Adipocyte (in vitro differentiated cells): ENCODE measurements around the gene OPCML.

Experiments
- DNase-seq: peaks from one replicate; pipeline ENCODE4 v3.0.0-alpha.2; 2015; ENCODE audit warnings: low read depth
- H3K27me3 ChIP-seq: replicated peaks from 2 replicates; pipeline ENCODE4 v1.7.0; 2013; ENCODE audit warnings: mild to moderate bottlenecking, low read length, moderate library complexity; ENCODE audit not compliant: control insufficient read depth, insufficient read depth
- H3K36me3 ChIP-seq: 2 replicates; pipeline ENCODE4 v1.7.0; 2013; ENCODE audit warnings: low read length, mild to moderate bottlenecking, moderate library complexity; ENCODE audit not compliant: control insufficient read depth, insufficient read depth, severe bottlenecking
- H3K4me1 ChIP-seq: 2 replicates; pipeline ENCODE4 v1.7.0; 2013; ENCODE audit warnings: mild to moderate bottlenecking, low read length, moderate library complexity; ENCODE audit not compliant: control insufficient read depth, insufficient read depth
- H3K4me3 ChIP-seq: 2 replicates; pipeline ENCODE4 v1.7.0; 2013; ENCODE audit warnings: mild to moderate bottlenecking, low read length, moderate library complexity
- H3K9ac ChIP-seq: 2 replicates; pipeline ENCODE4 v1.7.0; 2013; ENCODE audit warnings: mild to moderate bottlenecking, low read length, moderate library complexity
- H3K9me3 ChIP-seq: 2 replicates; pipeline ENCODE4 v1.7.0; 2013; ENCODE audit warnings: mild to moderate bottlenecking, low read length, moderate library complexity; ENCODE audit not compliant: control insufficient read depth

Gene OPCML

DNA sequence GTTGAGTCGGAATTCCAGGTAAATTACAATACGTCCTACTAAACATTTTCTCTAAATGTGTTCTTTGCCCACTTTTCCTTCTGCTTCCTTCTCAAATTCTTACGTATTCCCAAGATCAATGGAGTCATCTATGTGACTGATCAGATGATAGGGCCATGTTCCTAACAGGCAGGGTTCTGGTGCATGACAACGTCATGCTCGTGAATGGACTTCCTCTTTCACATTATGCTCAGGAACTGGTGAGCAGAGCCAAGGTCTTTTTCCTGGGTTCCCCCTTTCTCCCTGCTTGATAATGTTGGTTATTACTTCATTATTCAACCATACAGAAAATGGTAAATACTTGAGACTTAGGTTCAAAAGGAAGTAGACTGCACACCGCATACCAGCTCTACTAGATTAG is 789.4 kb downstream of the OPCML start:
- Histone ChIP-seq H3K36me3 (no peaks in the 10 kb centered on the region), H3K4me1 (no peaks in the 10 kb centered on the region), H3K4me3 (no peak overlapping the region), H3K9ac (no peak overlapping the region), H3K9me3 (no peaks in the 10 kb centered on the region), H3K27me3 (no peaks in the 10 kb centered on the region)
- no peak for DNase-seq

- Histone ChIP-seq H3K27me3 (no peaks in the 10 kb centered on the region), H3K4me3 (no peak overlapping the region), H3K4me1 (no peaks in the 10 kb centered on the region), H3K9ac (no peak overlapping the region), H3K9me3 (no peaks in the 10 kb centered on the region), H3K36me3 (no peaks in the 10 kb centered on the region)
- peak; percentile 29 for DNase-seq
Observed at GRCh38 chr11:132734217-132734616, 798.1 kb downstream of the OPCML start.

- Histone ChIP-seq H3K9me3 (no peaks in the 10 kb centered on the region), H3K36me3 (no peaks in the 10 kb centered on the region), H3K4me1 (no peaks in the 10 kb centered on the region), H3K27me3 (no peaks in the 10 kb centered on the region), H3K9ac (no peak overlapping the region), H3K4me3 (no peak overlapping the region)
- no peak for DNase-seq
Observed at GRCh38 chr11:132728026-132728425, 804.3 kb downstream of the OPCML start.

DNA sequence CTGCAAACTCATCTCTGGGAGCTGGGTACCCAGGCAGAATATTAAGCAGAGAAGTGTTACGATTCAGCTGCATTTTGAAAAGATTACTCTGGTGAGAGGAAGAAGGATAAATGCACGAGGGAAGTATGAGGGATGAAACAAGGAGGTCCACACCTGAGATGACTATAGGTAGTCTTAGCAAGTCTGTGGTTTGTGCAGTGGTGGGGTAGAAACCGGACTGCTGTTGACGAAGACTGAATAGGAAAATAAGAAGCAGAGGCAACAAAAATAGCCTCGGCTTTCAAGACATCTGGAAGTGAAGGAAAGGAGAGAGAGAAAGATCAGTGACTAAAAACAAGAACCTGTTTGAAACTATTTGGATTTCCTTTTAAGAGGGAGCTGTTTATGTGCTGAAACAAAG is 810.8 kb downstream of the OPCML start:
- Histone ChIP-seq H3K4me1 (no peaks in the 10 kb centered on the region), H3K27me3 (peaks cover 5% of the 10 kb centered on the region), H3K4me3 (no peak overlapping the region), H3K9ac (no peak overlapping the region), H3K9me3 (no peaks in the 10 kb centered on the region), H3K36me3 (no peaks in the 10 kb centered on the region)
- DNase-seq = no peak

GRCh38 chr11:132719684-132720083 is 812.6 kb downstream of the OPCML start:
- Histone ChIP-seq H3K9me3 (no peaks in the 10 kb centered on the region), H3K4me3 (no peak overlapping the region), H3K36me3 (no peaks in the 10 kb centered on the region), H3K27me3 (peaks cover 5% of the 10 kb centered on the region), H3K4me1 (no peaks in the 10 kb centered on the region), H3K9ac (no peak overlapping the region)
- no peak for DNase-seq

- no peak overlapping the region for H3K9ac ChIP-seq
- H3K4me1 ChIP-seq = no peaks in the 10 kb centered on the region
- no peak for DNase-seq
- no peak overlapping the region for H3K4me3 ChIP-seq
- H3K27me3 ChIP-seq = peaks cover 5% of the 10 kb centered on the region
- H3K9me3 ChIP-seq = no peaks in the 10 kb centered on the region
- H3K36me3 ChIP-seq = no peaks in the 10 kb centered on the region
Observed at GRCh38 chr11:132718711-132719671, 813.3 kb downstream of the OPCML start.

DNA sequence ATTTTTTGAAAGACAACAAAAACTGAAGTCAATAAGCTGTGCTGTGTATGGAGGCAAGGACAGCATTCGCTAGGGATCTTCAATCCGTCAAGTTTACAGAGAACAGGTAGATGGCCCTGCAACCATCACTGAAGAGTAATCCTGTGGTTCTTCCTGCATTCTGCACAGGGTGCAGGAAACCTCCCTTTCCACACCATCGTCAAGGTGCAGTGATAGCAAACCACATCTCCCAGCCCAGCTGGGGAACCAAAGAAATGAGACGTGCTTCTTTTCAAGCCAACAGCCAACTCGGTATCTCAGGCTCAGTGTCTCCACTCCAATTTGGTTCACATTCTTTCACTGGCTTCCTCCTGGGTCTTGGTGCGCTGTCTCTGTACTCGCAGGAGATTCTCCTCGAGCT is 814.5 kb downstream of the OPCML start:
- H3K9ac ChIP-seq = no peak overlapping the region
- H3K4me1 ChIP-seq = no peaks in the 10 kb centered on the region
- no peaks in the 10 kb centered on the region for H3K9me3 ChIP-seq
- H3K36me3 ChIP-seq = no peaks in the 10 kb centered on the region
- no peak for DNase-seq
- no peak overlapping the region for H3K4me3 ChIP-seq
- peaks cover 5% of the 10 kb centered on the region for H3K27me3 ChIP-seq

GRCh38 chr11:132716037-132716436 is 816.3 kb downstream of the OPCML start:
- H3K9ac ChIP-seq = no peak overlapping the region
- no peaks in the 10 kb centered on the region for H3K4me1 ChIP-seq
- no peaks in the 10 kb centered on the region for H3K36me3 ChIP-seq
- no peaks in the 10 kb centered on the region for H3K9me3 ChIP-seq
- H3K27me3 ChIP-seq = peaks cover 5% of the 10 kb centered on the region
- no peak for DNase-seq
- H3K4me3 ChIP-seq = no peak overlapping the region

DNA sequence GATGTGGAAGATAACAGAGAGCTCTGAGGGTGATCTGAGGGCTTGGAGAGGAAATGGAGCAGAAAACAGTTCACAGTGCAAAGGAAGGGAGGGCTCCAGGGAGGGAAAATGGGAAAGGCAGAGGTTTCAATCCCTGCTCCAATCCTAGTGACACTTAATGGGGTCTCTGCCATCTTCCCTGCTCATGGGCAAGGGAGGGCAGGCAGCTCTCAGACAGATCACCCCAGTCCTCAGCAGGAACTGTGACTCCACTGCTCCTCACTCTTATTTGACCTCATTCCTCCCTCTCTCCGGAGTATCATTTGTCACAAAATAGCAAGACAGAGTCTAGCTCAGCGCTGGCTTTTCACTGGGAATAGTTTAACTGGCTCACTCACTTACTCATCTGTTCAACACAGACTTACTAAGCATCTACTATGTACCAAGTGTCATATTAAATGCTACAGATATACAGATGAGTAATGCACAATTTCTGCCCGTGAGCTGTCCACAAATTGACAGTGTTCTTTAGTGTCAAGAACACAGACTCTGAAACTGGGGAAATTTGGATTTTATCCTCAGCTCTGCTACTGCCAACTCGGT is 817.4 kb downstream of the OPCML start:
- peak; percentile 3 for DNase-seq
- H3K9me3 ChIP-seq = no peaks in the 10 kb centered on the region
- no peak overlapping the region for H3K9ac ChIP-seq
- no peak overlapping the region for H3K4me3 ChIP-seq
- H3K4me1 ChIP-seq = no peaks in the 10 kb centered on the region
- H3K27me3 ChIP-seq = peaks cover 5% of the 10 kb centered on the region
- H3K36me3 ChIP-seq = no peaks in the 10 kb centered on the region

GRCh38 chr11:132712466-132712865 is 819.8 kb downstream of the OPCML start:
- Histone ChIP-seq H3K4me3 (no peak overlapping the region), H3K36me3 (no peaks in the 10 kb centered on the region), H3K9ac (no peak overlapping the region), H3K4me1 (no peaks in the 10 kb centered on the region), H3K27me3 (no peaks in the 10 kb centered on the region), H3K9me3 (no peaks in the 10 kb centered on the region)
- no peak for DNase-seq

GRCh38 chr11:132704781-132705375 is 827.4 kb downstream of the OPCML start:
- no peaks in the 10 kb centered on the region for H3K4me1 ChIP-seq
- no peaks in the 10 kb centered on the region for H3K27me3 ChIP-seq
- H3K4me3 ChIP-seq = no peak overlapping the region
- DNase-seq = no peak
- H3K9ac ChIP-seq = no peak overlapping the region
- H3K9me3 ChIP-seq = peaks cover 24% of the 10 kb centered on the region
- no peaks in the 10 kb centered on the region for H3K36me3 ChIP-seq
